SK-N-MC (cell line): Measurements from ENCODE around the gene CENPU.

Experiments used
- DNase-seq: peaks from one replicate; pipeline ENCODE4 v3.0.0-alpha.2; 2011; ENCODE audit warnings: low read depth, low spot score
- H3K27ac ChIP-seq: fragments of 200-600 bp; sonication (generic); 2 replicates; pipeline ENCODE4 v1.5.1; 2016; ENCODE audit warnings: mixed run types
- H3K36me3 ChIP-seq: fragments of 200-600 bp; sonication (generic); 2 replicates; pipeline ENCODE4 v1.6.1; 2017; ENCODE audit warnings: antibody characterized with exemption, low read length, mixed read lengths; ENCODE audit not compliant: insufficient read depth
- H3K4me3 ChIP-seq: fragments of 200-600 bp; sonication (generic); 2 replicates; pipeline ENCODE4 v1.5.1; 2016
- H3K9ac ChIP-seq: fragments of 200-600 bp; sonication (generic); 2 replicates; pipeline ENCODE4 v1.8.0; 2017; ENCODE audit warnings: mixed run types, mixed read lengths; ENCODE audit not compliant: insufficient read length
- H3K9me3 ChIP-seq: fragments of 200-600 bp; sonication (generic); 2 replicates; pipeline ENCODE4 v1.6.1; 2017; ENCODE audit warnings: low read depth, mild to moderate bottlenecking, antibody characterized with exemption, low read length, moderate library complexity, mixed read lengths
- EZH2 ChIP-seq: fragments of 200-600 bp; sonication (generic); IDR thresholded peaks from one replicate; pipeline ENCODE4 v1.6.1; 2017; ENCODE audit warnings: antibody characterized with exemption
- FOXP2 ChIP-seq: optimal IDR thresholded peaks from 2 replicates; pipeline ENCODE3; 2011; ENCODE audit warnings: mild to moderate bottlenecking, moderate library complexity; ENCODE audit not compliant: insufficient read depth; ENCODE audit errors: extremely low read length, control extremely low read depth
- POLR2AphosphoS5 ChIP-seq: IDR thresholded peaks from 2 replicates; pipeline ENCODE4 v1.6.1; 2012; ENCODE audit warnings: mild to moderate bottlenecking, low read depth, low read length, borderline replicate concordance

CENPU gene

GRCh38 chr4:184769141-184769765, 35.4 kb upstream of the CENPU start:
- no peak for DNase-seq
- H3K36me3 ChIP-seq: no peaks in the 10 kb centered on the region
- no peak overlapping the region for H3K27ac ChIP-seq
- H3K4me3 ChIP-seq: no peak overlapping the region
- no peak overlapping the region for H3K9ac ChIP-seq
- H3K9me3 ChIP-seq: no peaks in the 10 kb centered on the region
- no peak for TF ChIP-seq EZH2
- no peak for TF ChIP-seq FOXP2
- no peak for TF ChIP-seq POLR2AphosphoS5

- Histone ChIP-seq H3K9me3 (no peaks in the 10 kb centered on the region), H3K4me3 (no peak overlapping the region), H3K9ac (no peak overlapping the region), H3K36me3 (no peaks in the 10 kb centered on the region), H3K27ac (no peak overlapping the region)
- no peak for DNase-seq
- TF ChIP-seq FOXP2 (no peak), EZH2 (no peak), POLR2AphosphoS5 (no peak)
Observed at GRCh38 chr4:184768296-184768695, 34.4 kb upstream of the CENPU start.

GRCh38 chr4:184766446-184766845, 32.5 kb upstream of the CENPU start:
- no peaks in the 10 kb centered on the region for H3K36me3 ChIP-seq
- H3K27ac ChIP-seq: no peak overlapping the region
- no peak overlapping the region for H3K4me3 ChIP-seq
- DNase-seq: no peak
- H3K9me3 ChIP-seq: no peaks in the 10 kb centered on the region
- TF ChIP-seq POLR2AphosphoS5 (no peak), FOXP2 (no peak), EZH2 (no peak)
- no peak overlapping the region for H3K9ac ChIP-seq

- Histone ChIP-seq H3K27ac (no peak overlapping the region), H3K9ac (no peak overlapping the region), H3K4me3 (no peak overlapping the region), H3K36me3 (no peaks in the 10 kb centered on the region), H3K9me3 (no peaks in the 10 kb centered on the region)
- TF ChIP-seq EZH2 (no peak), POLR2AphosphoS5 (no peak), FOXP2 (no peak)
- no peak for DNase-seq
Observed at GRCh38 chr4:184765473-184766340, 31.8 kb upstream of the CENPU start.

GRCh38 chr4:184764601-184765000, 30.7 kb upstream of the CENPU start:
- no peaks in the 10 kb centered on the region for H3K36me3 ChIP-seq
- H3K9me3 ChIP-seq: no peaks in the 10 kb centered on the region
- H3K4me3 ChIP-seq: no peak overlapping the region
- no peak overlapping the region for H3K9ac ChIP-seq
- TF ChIP-seq POLR2AphosphoS5: no peak
- no peak for TF ChIP-seq EZH2
- no peak for TF ChIP-seq FOXP2
- no peak overlapping the region for H3K27ac ChIP-seq
- DNase-seq: no peak

- no peak overlapping the region for H3K9ac ChIP-seq
- H3K36me3 ChIP-seq: no peaks in the 10 kb centered on the region
- TF ChIP-seq POLR2AphosphoS5 (no peak), EZH2 (no peak), FOXP2 (no peak)
- no peak overlapping the region for H3K4me3 ChIP-seq
- DNase-seq: no peak
- no peaks in the 10 kb centered on the region for H3K9me3 ChIP-seq
- H3K27ac ChIP-seq: no peak overlapping the region
Observed at GRCh38 chr4:184763150-184763780, 29.4 kb upstream of the CENPU start.

GRCh38 chr4:184762100-184762499, 28.2 kb upstream of the CENPU start:
- Histone ChIP-seq H3K9ac (no peak overlapping the region), H3K36me3 (no peaks in the 10 kb centered on the region), H3K9me3 (no peaks in the 10 kb centered on the region), H3K27ac (no peak overlapping the region), H3K4me3 (no peak overlapping the region)
- no peak for DNase-seq
- TF ChIP-seq FOXP2 (no peak), POLR2AphosphoS5 (no peak), EZH2 (no peak)

GRCh38 chr4:184760681-184761080, 26.8 kb upstream of the CENPU start:
- no peak for DNase-seq
- Histone ChIP-seq H3K4me3 (no peak overlapping the region), H3K27ac (no peak overlapping the region), H3K36me3 (no peaks in the 10 kb centered on the region), H3K9me3 (no peaks in the 10 kb centered on the region), H3K9ac (no peak overlapping the region)
- TF ChIP-seq EZH2: no peak

GRCh38 chr4:184757810-184758209, 23.9 kb upstream of the CENPU start:
- no peak overlapping the region for H3K4me3 ChIP-seq
- no peaks in the 10 kb centered on the region for H3K9me3 ChIP-seq
- no peaks in the 10 kb centered on the region for H3K36me3 ChIP-seq
- no peak overlapping the region for H3K9ac ChIP-seq
- no peak for DNase-seq
- H3K27ac ChIP-seq: no peak overlapping the region
- TF ChIP-seq POLR2AphosphoS5 (no peak), EZH2 (no peak), FOXP2 (no peak)
